Neuron (in vitro differentiated cells): ENCODE results near the gene KPNB1.
"Not testable (repeated sequence)": the region's sequence is repeated elsewhere in the genome, so short reads cannot be mapped to it uniquely, and the experiment has no call there.

Experiments used
- H2AFZ ChIP-seq: one replicate; pipeline ENCODE4 v1.6.1; 2013; ENCODE audit warnings: low read depth, mild to moderate bottlenecking, inconsistent platforms, low read length, moderate library complexity
- H3K27me3 ChIP-seq: one replicate; pipeline ENCODE4 v1.6.1; 2013; ENCODE audit warnings: low read length; ENCODE audit not compliant: insufficient read depth
- H3K36me3 ChIP-seq: one replicate; pipeline ENCODE4 v1.6.1; 2013; ENCODE audit warnings: low read length; ENCODE audit not compliant: insufficient read depth
- H3K4me1 ChIP-seq: one replicate; pipeline ENCODE4 v1.6.1; 2013; ENCODE audit warnings: low read length; ENCODE audit not compliant: insufficient read depth
- H3K4me3 ChIP-seq: 2 replicates; pipeline ENCODE4 v1.5.1; 2013; ENCODE audit warnings: mild to moderate bottlenecking, low read length, moderate library complexity
- H3K9me3 ChIP-seq: one replicate; pipeline ENCODE4 v1.6.1; 2013; ENCODE audit warnings: low read length

Gene KPNB1

GRCh38 chr17:47675380-47676198 lies 25.9 kb downstream of the KPNB1 start:
- H2AFZ ChIP-seq = no peak overlapping the region
- H3K4me3 ChIP-seq = no peak overlapping the region
- no peaks in the 10 kb centered on the region for H3K4me1 ChIP-seq
- no peaks in the 10 kb centered on the region for H3K9me3 ChIP-seq
- no peaks in the 10 kb centered on the region for H3K27me3 ChIP-seq
- H3K36me3 ChIP-seq = peaks cover 95% of the 10 kb centered on the region

DNA sequence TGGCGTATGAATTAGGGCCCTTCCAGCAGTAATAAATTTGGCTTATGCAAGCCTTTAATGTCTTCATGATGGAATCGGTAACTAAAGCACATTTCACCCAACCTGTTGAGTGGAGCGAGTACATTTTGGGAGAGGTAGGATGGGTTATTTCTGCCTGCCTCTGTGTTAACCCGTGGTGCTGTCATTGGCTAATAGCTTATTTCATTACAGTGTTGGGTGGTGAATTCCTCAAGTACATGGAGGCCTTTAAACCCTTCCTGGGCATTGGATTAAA lies 26.4 kb downstream of the KPNB1 start:
- no peak overlapping the region for H3K4me3 ChIP-seq
- no peaks in the 10 kb centered on the region for H3K4me1 ChIP-seq
- H2AFZ ChIP-seq = no peak overlapping the region
- peaks cover 94% of the 10 kb centered on the region for H3K36me3 ChIP-seq
- H3K27me3 ChIP-seq = no peaks in the 10 kb centered on the region
- no peaks in the 10 kb centered on the region for H3K9me3 ChIP-seq

- Histone ChIP-seq H2AFZ (no peak overlapping the region), H3K4me1 (no peaks in the 10 kb centered on the region), H3K4me3 (no peak overlapping the region), H3K36me3 (peaks cover 92% of the 10 kb centered on the region), H3K9me3 (no peaks in the 10 kb centered on the region), H3K27me3 (no peaks in the 10 kb centered on the region)
These were observed 26.9 kb downstream of the KPNB1 start for GRCh38 chr17:47676510-47677165.

GRCh38 chr17:47678196-47678595 lies 28.5 kb downstream of the KPNB1 start:
- peaks cover 91% of the 10 kb centered on the region for H3K36me3 ChIP-seq
- H3K9me3 ChIP-seq = no peaks in the 10 kb centered on the region
- no peaks in the 10 kb centered on the region for H3K4me1 ChIP-seq

DNA sequence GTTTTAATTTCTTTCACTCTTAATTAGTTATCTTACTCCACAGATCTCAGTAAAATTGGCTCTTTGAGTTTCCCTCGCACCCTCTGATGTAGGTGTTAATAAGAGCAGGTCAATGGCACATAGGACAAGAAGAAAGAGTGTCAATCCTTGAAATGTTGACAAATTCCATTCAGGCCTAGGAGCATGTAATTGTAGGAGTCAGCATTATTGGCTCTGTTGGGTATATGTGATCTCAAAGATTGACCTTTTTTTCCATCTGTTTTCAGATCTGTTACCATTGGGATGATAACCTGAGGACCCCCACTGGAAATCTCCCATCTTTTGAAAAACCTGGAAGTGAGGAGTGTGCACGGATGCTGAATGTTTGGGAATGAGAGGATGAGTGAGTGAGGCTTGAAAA lies 32.4 kb downstream of the KPNB1 start:
- no peak overlapping the region for H3K4me3 ChIP-seq
- no peaks in the 10 kb centered on the region for H3K27me3 ChIP-seq
- H2AFZ ChIP-seq = no peak overlapping the region
- peaks cover 83% of the 10 kb centered on the region for H3K36me3 ChIP-seq
- H3K9me3 ChIP-seq = no peaks in the 10 kb centered on the region
- H3K4me1 ChIP-seq = no peaks in the 10 kb centered on the region

More at GRCh38 chr17:47678196-47678595, 28.5 kb downstream of the KPNB1 start:
- H3K27me3 ChIP-seq = no peaks in the 10 kb centered on the region
- no peak overlapping the region for H3K4me3 ChIP-seq
- no peak overlapping the region for H2AFZ ChIP-seq

GRCh38 chr17:47682727-47683126 lies 33.0 kb downstream of the KPNB1 start:
- not testable (repeated sequence) for H3K9me3 ChIP-seq, H3K4me1 ChIP-seq
- H3K36me3 ChIP-seq = peaks cover 77% of the 10 kb centered on the region

DNA sequence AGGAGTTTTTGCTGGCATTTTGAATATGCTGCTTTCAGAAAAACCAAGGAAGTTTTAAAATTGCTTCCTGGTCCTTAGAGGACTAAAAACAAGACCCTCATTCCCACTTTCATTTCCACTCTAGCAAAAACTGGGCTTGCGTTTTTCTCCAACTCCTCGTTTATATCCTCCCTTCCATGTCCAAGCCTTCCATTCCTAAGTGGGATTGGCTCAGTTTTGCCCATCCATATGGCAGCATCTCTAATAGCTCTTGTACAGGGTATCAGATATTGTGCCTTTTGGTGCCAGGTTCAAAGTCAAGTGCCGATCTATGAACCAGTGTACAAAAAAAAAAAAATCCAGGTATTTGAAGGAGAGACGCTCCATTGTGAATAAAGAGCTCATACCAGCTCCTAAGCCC lies 34.3 kb downstream of the KPNB1 start:
- no peaks in the 10 kb centered on the region for H3K9me3 ChIP-seq
- no peaks in the 10 kb centered on the region for H3K27me3 ChIP-seq
- H3K4me1 ChIP-seq = no peaks in the 10 kb centered on the region
- H3K4me3 ChIP-seq = no peak overlapping the region
- H3K36me3 ChIP-seq = peaks cover 65% of the 10 kb centered on the region
- no peak overlapping the region for H2AFZ ChIP-seq

More at GRCh38 chr17:47682727-47683126, 33.0 kb downstream of the KPNB1 start:
- H2AFZ ChIP-seq, H3K4me3 ChIP-seq, H3K27me3 ChIP-seq: not testable (repeated sequence)

- Histone ChIP-seq H3K27me3 (no peaks in the 10 kb centered on the region), H2AFZ (no peak overlapping the region), H3K9me3 (no peaks in the 10 kb centered on the region), H3K4me1 (no peaks in the 10 kb centered on the region), H3K36me3 (peaks cover 60% of the 10 kb centered on the region), H3K4me3 (no peak overlapping the region)
These were observed 34.9 kb downstream of the KPNB1 start for GRCh38 chr17:47684535-47685193.

- Histone ChIP-seq H3K4me3 (no peak overlapping the region), H2AFZ (no peak overlapping the region), H3K9me3 (no peaks in the 10 kb centered on the region), H3K27me3 (no peaks in the 10 kb centered on the region), H3K36me3 (peaks cover 50% of the 10 kb centered on the region), H3K4me1 (no peaks in the 10 kb centered on the region)
These were observed 36.0 kb downstream of the KPNB1 start for GRCh38 chr17:47685556-47686275.

- Histone ChIP-seq H3K36me3 (peaks cover 47% of the 10 kb centered on the region), H2AFZ (no peak overlapping the region), H3K27me3 (no peaks in the 10 kb centered on the region), H3K4me3 (no peak overlapping the region), H3K9me3 (no peaks in the 10 kb centered on the region), H3K4me1 (no peaks in the 10 kb centered on the region)
These were observed 36.5 kb downstream of the KPNB1 start for GRCh38 chr17:47686276-47686635.

DNA sequence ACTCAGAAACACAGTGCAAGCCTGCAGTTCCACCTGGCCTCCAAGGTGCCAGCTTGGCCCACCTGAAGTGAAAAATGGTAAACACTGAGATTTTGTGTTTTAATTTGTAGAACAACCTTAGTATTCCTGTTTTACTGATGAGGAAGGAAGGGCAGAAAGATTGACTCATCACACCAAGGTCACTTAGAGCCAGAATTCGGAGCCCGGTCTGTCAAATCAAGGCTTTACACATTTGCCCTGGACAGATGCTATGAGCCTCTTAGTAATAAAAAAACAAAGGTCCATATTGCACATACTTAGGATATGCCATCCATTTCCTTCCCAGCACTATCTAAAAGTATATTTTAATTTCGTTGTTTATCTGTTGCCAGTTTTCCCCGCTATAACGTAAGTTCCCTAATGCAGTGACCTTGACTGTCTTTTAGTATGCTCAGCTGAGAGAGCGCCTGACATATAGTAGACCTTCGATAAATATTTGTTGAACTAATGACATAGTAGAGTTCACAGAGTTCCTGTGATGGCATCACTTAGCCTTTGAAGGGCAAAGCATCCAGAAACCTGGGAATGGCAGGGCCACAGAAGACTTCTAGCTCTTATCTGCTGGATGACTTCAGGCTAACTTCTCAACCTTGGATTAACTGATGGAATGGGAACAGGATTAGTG lies 37.1 kb downstream of the KPNB1 start:
- H3K4me3 ChIP-seq = no peak overlapping the region
- no peaks in the 10 kb centered on the region for H3K9me3 ChIP-seq
- H3K27me3 ChIP-seq = no peaks in the 10 kb centered on the region
- H3K4me1 ChIP-seq = no peaks in the 10 kb centered on the region
- H3K36me3 ChIP-seq = peaks cover 44% of the 10 kb centered on the region
- no peak overlapping the region for H2AFZ ChIP-seq

- no peak overlapping the region for H2AFZ ChIP-seq
- peaks cover 39% of the 10 kb centered on the region for H3K36me3 ChIP-seq
- H3K9me3 ChIP-seq = no peaks in the 10 kb centered on the region
- H3K27me3 ChIP-seq = no peaks in the 10 kb centered on the region
- H3K4me3 ChIP-seq = no peak overlapping the region
- H3K4me1 ChIP-seq = peaks cover 3% of the 10 kb centered on the region
These were observed 37.6 kb downstream of the KPNB1 start for GRCh38 chr17:47687328-47687690.

DNA sequence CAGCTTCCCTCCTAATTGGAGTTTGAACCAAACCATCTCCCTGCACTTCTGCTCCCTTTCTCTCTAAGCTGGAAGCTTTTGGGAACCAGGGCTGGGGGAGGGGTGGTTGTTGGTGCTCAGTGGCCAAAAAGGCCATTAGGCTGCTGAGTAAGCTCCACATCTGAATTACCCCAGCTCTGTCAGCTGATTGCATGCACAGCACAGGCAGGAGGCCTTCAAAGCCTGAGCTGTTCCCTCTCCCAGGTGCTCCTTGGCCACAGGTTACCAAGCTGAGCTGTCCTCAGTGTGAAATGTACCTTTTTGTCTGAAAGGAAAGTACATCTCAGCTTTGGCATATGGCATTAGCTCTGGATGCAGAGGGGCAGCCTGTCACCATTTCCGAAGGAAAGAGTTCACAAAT lies 38.0 kb downstream of the KPNB1 start:
- H3K36me3 ChIP-seq = peaks cover 35% of the 10 kb centered on the region
- no peaks in the 10 kb centered on the region for H3K9me3 ChIP-seq
- H3K4me1 ChIP-seq = peaks cover 6% of the 10 kb centered on the region
- H3K4me3 ChIP-seq = no peak overlapping the region
- H2AFZ ChIP-seq = no peak overlapping the region
- H3K27me3 ChIP-seq = no peaks in the 10 kb centered on the region
